Peyer's patch (tissue), 4 donors: ENCODE data around the gene FAM83F. TPM values are rescaled to one million over a fixed set of nuclear protein-coding genes. Genes with fewer than 3 reads are reported as not detected.

ENCODE experiments used
- DNase-seq, 3 donors: peaks; one replicate each; pipeline ENCODE4 v3.0.0-alpha.2; 2017 to 2019
- H3K27ac ChIP-seq, 4 donors: fragments of 200-600 bp; sonication (generic); one replicate each; pipeline ENCODE4 v1.5.1; 2016 to 2019
- H3K27me3 ChIP-seq, 2 donors: fragments of 200-600 bp; sonication (generic); one replicate each; pipeline ENCODE4 v1.5.1; 2019
- H3K36me3 ChIP-seq, 3 donors: fragments of 200-600 bp; sonication (generic); one replicate each; pipeline ENCODE4 v1.5.1; 2016 to 2019
- H3K4me1 ChIP-seq, 4 donors: fragments of 200-600 bp; sonication (generic); one replicate each; pipeline ENCODE4 v1.5.1; 2016 to 2019
- H3K4me3 ChIP-seq, 4 donors: fragments of 200-600 bp; sonication (generic); 1 replicate in 3 of 4; 2 replicates in 1 of 4; pipeline ENCODE4 v1.5.1; 2016 to 2019; ENCODE audit warnings: mild to moderate bottlenecking in 1 of 4
- H3K9me3 ChIP-seq, 4 donors: fragments of 200-600 bp; sonication (generic); one replicate each; pipeline ENCODE4 v1.5.1; 2016 to 2019; ENCODE audit warnings: mild to moderate bottlenecking in 1 of 4
- POLR2A ChIP-seq, 2 donors: fragments of 450-650 bp; IDR thresholded peaks; one replicate each; pipeline ENCODE4 v1.5.1; 2017; ENCODE audit warnings: antibody characterized with exemption in 2 of 2, mild to moderate bottlenecking in 2 of 2, moderate library complexity in 2 of 2
- total RNA-seq, 4 donors: library from RNA; depleted of rRNA; stranded (reverse); fragments of >200 nt; gene quantifications; one replicate each; pipeline ENCODE4 v1.1.0, GENCODE V29; 2016
- TF ChIP-seq, protein P1 (sequence below), 6 experiments: fragments of 450-650 bp in 4 of 6; fragments of 200-600 bp in 2 of 6; sonication (generic) in 1 of 6; IDR thresholded peaks; one replicate each; pipeline ENCODE4 v1.5.1; 2017 to 2019; ENCODE audit warnings: antibody characterized with exemption in 6 of 6, mild to moderate bottlenecking in 3 of 6, moderate library complexity in 1 of 6

Gene FAM83F
- total RNA-seq, 4 donors from 2014 or later: 9.9 to 66.0 (median 51.1) TPM

DNA sequence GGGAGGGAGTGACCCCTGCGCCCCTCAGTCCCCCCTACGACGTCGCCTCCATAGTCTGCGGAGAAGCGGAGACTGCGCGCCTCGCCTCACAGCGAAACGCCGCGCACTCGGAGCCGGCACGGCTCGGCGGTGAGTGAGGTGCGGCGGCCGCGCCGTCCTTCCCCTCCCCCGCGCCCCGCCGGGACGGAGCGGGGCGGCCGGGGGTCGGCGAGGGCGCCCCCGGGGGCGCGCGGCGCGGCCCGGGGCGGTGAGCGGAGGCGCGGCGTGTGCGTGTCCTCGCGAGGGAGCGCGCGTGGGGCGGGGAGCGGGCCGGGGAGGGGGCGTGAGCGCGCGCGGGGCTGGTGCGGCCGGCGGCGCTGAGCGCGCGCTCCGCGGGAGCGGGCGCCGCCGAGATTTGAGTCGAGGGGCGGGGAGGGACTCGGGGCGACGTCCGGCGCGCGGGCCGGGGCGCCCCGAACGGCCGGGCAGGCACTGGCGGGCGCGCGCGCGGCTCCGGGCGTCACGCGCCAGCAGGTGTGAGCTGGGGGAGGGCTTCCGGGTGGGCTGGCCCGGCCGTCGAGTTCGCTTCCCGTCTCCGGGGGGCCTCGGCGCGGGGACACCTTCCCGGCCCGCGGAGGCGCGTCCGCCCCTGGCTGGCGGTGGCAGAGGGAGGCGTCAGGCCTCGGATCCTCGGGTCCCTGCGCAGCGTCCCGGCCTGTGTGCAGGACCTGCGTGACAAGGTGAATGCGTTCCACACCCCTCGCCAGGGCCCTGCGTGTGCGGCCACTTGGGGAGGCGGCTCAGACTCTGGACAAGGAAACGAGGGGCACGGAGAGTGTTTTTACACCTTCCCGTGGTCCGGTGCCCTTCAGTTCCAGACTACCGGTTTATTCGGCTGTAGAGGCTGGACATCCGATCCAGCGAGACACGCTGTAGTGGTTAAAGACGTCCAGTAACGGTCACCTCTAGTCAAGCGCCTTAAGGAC lies 50.4 kb downstream of the FAM83F start:
- Histone ChIP-seq H3K9me3 (no peaks in the 10 kb centered on the region), H3K4me3 (peak overlapping the region; percentile 63 to 93 (median 92)), H3K4me1 (peaks cover 0 to 37% (median 7%) of the 10 kb centered on the region in 4 donors), H3K27ac (peak overlapping the region; percentile 84 to 97 (median 94)), H3K27me3 (no peaks in the 10 kb centered on the region), H3K36me3 (no peaks in the 10 kb centered on the region)
- TF ChIP-seq, protein P1, sequence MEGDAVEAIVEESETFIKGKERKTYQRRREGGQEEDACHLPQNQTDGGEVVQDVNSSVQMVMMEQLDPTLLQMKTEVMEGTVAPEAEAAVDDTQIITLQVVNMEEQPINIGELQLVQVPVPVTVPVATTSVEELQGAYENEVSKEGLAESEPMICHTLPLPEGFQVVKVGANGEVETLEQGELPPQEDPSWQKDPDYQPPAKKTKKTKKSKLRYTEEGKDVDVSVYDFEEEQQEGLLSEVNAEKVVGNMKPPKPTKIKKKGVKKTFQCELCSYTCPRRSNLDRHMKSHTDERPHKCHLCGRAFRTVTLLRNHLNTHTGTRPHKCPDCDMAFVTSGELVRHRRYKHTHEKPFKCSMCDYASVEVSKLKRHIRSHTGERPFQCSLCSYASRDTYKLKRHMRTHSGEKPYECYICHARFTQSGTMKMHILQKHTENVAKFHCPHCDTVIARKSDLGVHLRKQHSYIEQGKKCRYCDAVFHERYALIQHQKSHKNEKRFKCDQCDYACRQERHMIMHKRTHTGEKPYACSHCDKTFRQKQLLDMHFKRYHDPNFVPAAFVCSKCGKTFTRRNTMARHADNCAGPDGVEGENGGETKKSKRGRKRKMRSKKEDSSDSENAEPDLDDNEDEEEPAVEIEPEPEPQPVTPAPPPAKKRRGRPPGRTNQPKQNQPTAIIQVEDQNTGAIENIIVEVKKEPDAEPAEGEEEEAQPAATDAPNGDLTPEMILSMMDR (IDR thresholded peaks at IDR 0.05): no peak
- no peak for TF ChIP-seq POLR2A (IDR thresholded peaks at IDR 0.05)
- peak; percentile 76 to 90 (median 83) for DNase-seq

DNA sequence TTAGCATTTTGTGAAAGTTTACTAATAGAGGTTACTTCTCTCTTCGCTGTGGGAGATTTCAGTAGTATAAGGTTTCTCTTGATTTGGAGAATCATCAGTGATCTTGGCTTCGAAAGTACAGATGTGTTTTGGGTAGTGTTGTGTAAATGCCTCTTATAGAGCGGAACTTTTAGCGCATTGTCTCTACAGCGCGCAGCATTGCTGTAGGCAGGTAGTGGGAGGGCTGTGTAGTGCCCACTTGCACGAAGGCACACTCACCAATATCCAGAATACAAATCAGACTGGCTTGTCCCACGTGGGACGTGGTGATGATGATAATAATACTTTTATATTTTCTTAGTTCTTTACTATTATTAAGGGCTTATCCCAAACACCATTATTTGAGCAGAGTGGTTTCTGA lies 51.4 kb downstream of the FAM83F start:
- no peak for DNase-seq
- peaks cover 0 to 34% (median 10%) of the 10 kb centered on the region in 4 donors for H3K4me1 ChIP-seq
- peak overlapping the region in 1 of 4 donors; percentile 97 for H3K27ac ChIP-seq
- H3K4me3 ChIP-seq: peak overlapping the region in 2 of 4 donors; percentile 92 to 93
- H3K27me3 ChIP-seq: no peaks in the 10 kb centered on the region
- H3K36me3 ChIP-seq: no peaks in the 10 kb centered on the region
- no peaks in the 10 kb centered on the region for H3K9me3 ChIP-seq
- no peak for TF ChIP-seq POLR2A (IDR thresholded peaks at IDR 0.05)
- TF ChIP-seq, protein P1 (IDR thresholded peaks at IDR 0.05): no peak

DNA sequence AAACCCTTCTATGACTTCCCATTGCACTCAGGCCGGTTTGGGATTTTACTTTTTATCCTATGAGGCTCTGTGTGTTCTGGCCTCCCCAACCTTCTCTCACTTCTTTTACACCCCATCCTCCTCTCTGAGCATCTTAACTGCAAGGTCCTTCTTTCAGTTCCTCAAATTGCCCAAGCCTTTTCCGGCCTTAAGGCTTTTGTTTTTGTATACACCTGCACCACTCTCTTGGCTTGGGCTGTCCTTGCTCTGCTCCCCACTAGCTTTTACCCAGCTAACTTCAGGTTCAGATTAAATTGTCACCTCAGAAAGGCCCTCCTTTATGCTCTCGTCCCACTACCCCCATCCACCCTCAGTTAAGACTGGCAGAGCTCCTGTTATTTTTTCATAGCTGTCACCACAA lies 55.5 kb downstream of the FAM83F start:
- peak overlapping the region in 1 of 4 donors; percentile 75 for H3K27ac ChIP-seq
- H3K9me3 ChIP-seq: no peaks in the 10 kb centered on the region
- H3K4me3 ChIP-seq: no peak overlapping the region
- no peaks in the 10 kb centered on the region for H3K27me3 ChIP-seq
- no peak for TF ChIP-seq POLR2A (IDR thresholded peaks at IDR 0.05)
- TF ChIP-seq, protein P1 (IDR thresholded peaks at IDR 0.05): no peak
- H3K4me1 ChIP-seq: peaks cover 0 to 41% (median 17%) of the 10 kb centered on the region in 4 donors
- H3K36me3 ChIP-seq: no peaks in the 10 kb centered on the region
- peak in 2 of 3 donors; percentile 53 to 65 for DNase-seq

DNA sequence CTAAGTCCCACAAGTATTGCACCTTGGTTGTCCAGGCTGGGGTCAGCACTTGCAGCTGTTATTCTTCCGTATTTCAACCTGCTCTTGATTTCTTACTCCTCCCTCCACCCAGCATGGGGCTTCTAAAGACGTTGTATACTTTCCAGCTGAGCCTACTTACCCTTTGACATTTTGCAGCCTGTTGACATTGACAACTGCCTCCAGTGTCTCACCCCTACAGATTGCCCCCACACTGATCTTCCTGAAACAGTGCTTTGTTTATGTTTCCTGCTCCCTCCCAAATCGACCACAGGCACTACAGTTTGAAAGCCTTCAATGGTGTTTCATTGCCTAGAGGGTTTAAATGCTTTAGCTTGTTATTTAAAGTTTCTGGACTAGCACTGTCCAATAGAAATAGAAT lies 56.6 kb downstream of the FAM83F start:
- no peak for TF ChIP-seq POLR2A (IDR thresholded peaks at IDR 0.05)
- TF ChIP-seq, protein P1 (IDR thresholded peaks at IDR 0.05): no peak
- H3K27ac ChIP-seq: peak overlapping the region in 2 of 4 donors; percentile 25 to 75
- no peaks in the 10 kb centered on the region for H3K27me3 ChIP-seq
- no peak overlapping the region for H3K4me3 ChIP-seq
- no peak for DNase-seq
- H3K4me1 ChIP-seq: peaks cover 0 to 45% (median 15%) of the 10 kb centered on the region in 4 donors
- no peaks in the 10 kb centered on the region for H3K9me3 ChIP-seq
- no peaks in the 10 kb centered on the region for H3K36me3 ChIP-seq

DNA sequence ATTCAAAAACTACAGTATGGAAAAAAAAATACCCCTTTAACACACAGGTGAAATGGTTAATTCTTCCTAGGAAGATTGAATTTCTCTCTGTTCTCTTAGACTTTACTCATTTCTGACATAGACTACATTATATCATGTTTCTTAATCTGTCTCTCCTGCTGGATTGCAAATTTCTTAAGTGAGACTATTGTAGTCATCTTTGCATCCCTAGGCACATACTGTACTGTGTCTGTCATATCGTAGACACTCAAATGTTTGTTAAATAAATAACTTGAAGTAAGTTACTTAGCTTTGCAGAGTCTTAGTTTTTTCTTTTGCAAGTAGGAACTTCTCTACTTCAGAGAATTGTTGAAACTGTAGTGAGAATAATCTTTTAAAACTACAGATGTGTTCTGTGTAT lies 58.7 kb downstream of the FAM83F start:
- H3K4me3 ChIP-seq: no peak overlapping the region
- no peaks in the 10 kb centered on the region for H3K27me3 ChIP-seq
- no peak overlapping the region for H3K27ac ChIP-seq
- H3K4me1 ChIP-seq: peaks cover 0 to 40% (median 14%) of the 10 kb centered on the region in 4 donors
- no peaks in the 10 kb centered on the region for H3K9me3 ChIP-seq
- DNase-seq: no peak
- TF ChIP-seq, protein P1 (IDR thresholded peaks at IDR 0.05): no peak
- no peak for TF ChIP-seq POLR2A (IDR thresholded peaks at IDR 0.05)
- H3K36me3 ChIP-seq: no peaks in the 10 kb centered on the region
